Measurements from ENCODE around the gene MTFR1L. TPM values are rescaled to one million over a fixed set of nuclear protein-coding genes. Genes with fewer than 3 reads are reported as not detected.
A peak's percentile ranks its signal among the peaks of the same experiment; 100 is the strongest.

Gene MTFR1L
- 10 to 100 TPM; 36.6 to 37.7 TPM for total RNA-seq

- Mint-ChIP-seq H3K9me3 (no peaks in the 10 kb centered on the region), H3K4me1 (peaks cover 38% of the 10 kb centered on the region), H3K27me3 (no peaks in the 10 kb centered on the region), H3K27ac (peak within 1 kb of the TSS; percentile 93), H3K4me3 (peak within 1 kb of the TSS; percentile 96), H3K36me3 (ENCODE audit: low read depth) (peaks cover 7% of the 10 kb centered on the region)
- ChIA-PET CTCF (interaction anchor here (0.6 to 2.6 kb wide), 5 partner anchors 10 to 288 kb away, joined by 3 to 11 read pairs (median 4); partner anchors contain the start of gene PAFAH2), POLR2A (interaction anchor here (0.8 to 3.9 kb wide), 30 partner anchors 10 to 588 kb away, joined by 3 to 21 read pairs (median 4); partner anchors contain the start of genes AUNIP, PAFAH2, RSRP1 and SYF2)
- DNase-seq, result peak; percentile 95
These were observed at the start of gene MTFR1L for GRCh38 chr1:25819491-25820246. MTFR1L (plus strand) TSS chr1:25819954; CDS start chr1:25823105, 3,151 bp downstream.

- CTCF ChIA-PET, result no interaction called here
- Mint-ChIP-seq H3K9me3 (no peaks in the 10 kb centered on the region), H3K27ac (no peak overlapping the region), H3K4me1 (peaks cover 24% of the 10 kb centered on the region), H3K36me3 (ENCODE audit: low read depth) (no peaks in the 10 kb centered on the region), H3K4me3 (no peak overlapping the region), H3K27me3 (peaks cover 2% of the 10 kb centered on the region)
- POLR2A ChIA-PET, result no interaction called here
- no peak for DNase-seq
These were observed 49.1 kb upstream of the MTFR1L start for GRCh38 chr1:25770541-25771220.

- Mint-ChIP-seq H3K36me3 (ENCODE audit: low read depth) (no peaks in the 10 kb centered on the region), H3K9me3 (no peaks in the 10 kb centered on the region), H3K4me1 (peaks cover 27% of the 10 kb centered on the region), H3K27me3 (peaks cover 2% of the 10 kb centered on the region), H3K4me3 (no peak overlapping the region), H3K27ac (no peak overlapping the region)
- DNase-seq, result no peak
- ChIA-PET POLR2A (no interaction called here), CTCF (no interaction called here)
These were observed 48.3 kb upstream of the MTFR1L start for GRCh38 chr1:25771221-25772114.

- Mint-ChIP-seq H3K4me3 (no peak overlapping the region), H3K27ac (no peak overlapping the region), H3K36me3 (ENCODE audit: low read depth) (no peaks in the 10 kb centered on the region), H3K4me1 (peaks cover 27% of the 10 kb centered on the region), H3K9me3 (no peaks in the 10 kb centered on the region), H3K27me3 (peaks cover 2% of the 10 kb centered on the region)
- DNase-seq, result no peak
- ChIA-PET CTCF (no interaction called here), POLR2A (no interaction called here)
These were observed 47.6 kb upstream of the MTFR1L start for GRCh38 chr1:25772164-25772563.

GRCh38 chr1:25772692-25773245, 47.0 kb upstream of the MTFR1L start:
- ChIA-PET POLR2A (no interaction called here), CTCF (no interaction called here)
- H3K4me3 Mint-ChIP-seq, result no peak overlapping the region
- H3K27me3 Mint-ChIP-seq, result peaks cover 2% of the 10 kb centered on the region
- no peak for DNase-seq
- H3K4me1 Mint-ChIP-seq, result peaks cover 27% of the 10 kb centered on the region
- no peaks in the 10 kb centered on the region for H3K36me3 Mint-ChIP-seq (ENCODE audit: low read depth)
- H3K9me3 Mint-ChIP-seq, result no peaks in the 10 kb centered on the region
- H3K27ac Mint-ChIP-seq, result no peak overlapping the region

GRCh38 chr1:25773441-25774125, 46.2 kb upstream of the MTFR1L start:
- Mint-ChIP-seq H3K27me3 (peaks cover 2% of the 10 kb centered on the region), H3K27ac (no peak overlapping the region), H3K4me1 (peaks cover 27% of the 10 kb centered on the region), H3K36me3 (ENCODE audit: low read depth) (no peaks in the 10 kb centered on the region), H3K9me3 (no peaks in the 10 kb centered on the region), H3K4me3 (no peak overlapping the region)
- CTCF ChIA-PET, result interaction anchor here (0.7 kb wide), 1 partner anchor 462 kb away, joined by 4 read pairs; no protein-coding TSS in a partner anchor
- DNase-seq, result no peak
- POLR2A ChIA-PET, result interaction anchor here (1.0 to 2.2 kb wide), 5 partner anchors 15 to 230 kb away, joined by 3 to 19 read pairs (median 4); no protein-coding TSS in a partner anchor

GRCh38 chr1:25774206-25774803, 45.4 kb upstream of the MTFR1L start:
- Mint-ChIP-seq H3K36me3 (ENCODE audit: low read depth) (no peaks in the 10 kb centered on the region), H3K27me3 (peaks cover 2% of the 10 kb centered on the region), H3K27ac (no peak overlapping the region), H3K4me1 (peaks cover 27% of the 10 kb centered on the region), H3K4me3 (no peak overlapping the region), H3K9me3 (no peaks in the 10 kb centered on the region)
- no peak for DNase-seq
- POLR2A ChIA-PET, result interaction anchor here (0.7 to 2.2 kb wide), 9 partner anchors 14 to 542 kb away, joined by 3 to 19 read pairs (median 3); partner anchors contain the start of genes MTFR1L and SYF2
- CTCF ChIA-PET, result interaction anchor here (0.7 to 1.9 kb wide), 7 partner anchors 28 to 461 kb away, joined by 3 to 6 read pairs (median 4); no protein-coding TSS in a partner anchor

GRCh38 chr1:25774921-25775771, 44.6 kb upstream of the MTFR1L start:
- peaks cover 2% of the 10 kb centered on the region for H3K27me3 Mint-ChIP-seq
- peaks cover 27% of the 10 kb centered on the region for H3K4me1 Mint-ChIP-seq
- H3K27ac Mint-ChIP-seq, result peak overlapping the region; percentile 54

GRCh38 chr1:25779388-25779787, 40.4 kb upstream of the MTFR1L start:
- Mint-ChIP-seq H3K36me3 (ENCODE audit: low read depth) (no peaks in the 10 kb centered on the region), H3K9me3 (no peaks in the 10 kb centered on the region), H3K4me3 (no peak overlapping the region), H3K27ac (no peak overlapping the region), H3K4me1 (peaks cover 16% of the 10 kb centered on the region), H3K27me3 (no peaks in the 10 kb centered on the region)
- DNase-seq, result no peak
- POLR2A ChIA-PET, result no interaction called here
- CTCF ChIA-PET, result no interaction called here

More at GRCh38 chr1:25774921-25775771, 44.6 kb upstream of the MTFR1L start:
- CTCF ChIA-PET, result interaction anchor here (0.6 to 1.9 kb wide), 7 partner anchors 27 to 227 kb away, joined by 3 to 6 read pairs (median 3); no protein-coding TSS in a partner anchor
- Mint-ChIP-seq H3K4me3 (peak overlapping the region; percentile 3), H3K36me3 (ENCODE audit: low read depth) (no peaks in the 10 kb centered on the region), H3K9me3 (no peaks in the 10 kb centered on the region)
- peak; percentile 78 for DNase-seq
- POLR2A ChIA-PET, result interaction anchor here (0.7 to 2.2 kb wide), 9 partner anchors 15 to 543 kb away, joined by 3 to 19 read pairs (median 3); partner anchors contain the start of genes MTFR1L, SELENON and SYF2

- ChIA-PET POLR2A (no interaction called here), CTCF (no interaction called here)
- H3K27ac Mint-ChIP-seq, result no peak overlapping the region
- H3K9me3 Mint-ChIP-seq, result no peaks in the 10 kb centered on the region
- no peak for DNase-seq
- no peak overlapping the region for H3K4me3 Mint-ChIP-seq
- H3K4me1 Mint-ChIP-seq, result peaks cover 11% of the 10 kb centered on the region
- no peaks in the 10 kb centered on the region for H3K27me3 Mint-ChIP-seq
- no peaks in the 10 kb centered on the region for H3K36me3 Mint-ChIP-seq (ENCODE audit: low read depth)
These were observed 39.9 kb upstream of the MTFR1L start for GRCh38 chr1:25779894-25780293.
